ENCODE results near the gene BBOX1.

The BBOX1 gene

DNA sequence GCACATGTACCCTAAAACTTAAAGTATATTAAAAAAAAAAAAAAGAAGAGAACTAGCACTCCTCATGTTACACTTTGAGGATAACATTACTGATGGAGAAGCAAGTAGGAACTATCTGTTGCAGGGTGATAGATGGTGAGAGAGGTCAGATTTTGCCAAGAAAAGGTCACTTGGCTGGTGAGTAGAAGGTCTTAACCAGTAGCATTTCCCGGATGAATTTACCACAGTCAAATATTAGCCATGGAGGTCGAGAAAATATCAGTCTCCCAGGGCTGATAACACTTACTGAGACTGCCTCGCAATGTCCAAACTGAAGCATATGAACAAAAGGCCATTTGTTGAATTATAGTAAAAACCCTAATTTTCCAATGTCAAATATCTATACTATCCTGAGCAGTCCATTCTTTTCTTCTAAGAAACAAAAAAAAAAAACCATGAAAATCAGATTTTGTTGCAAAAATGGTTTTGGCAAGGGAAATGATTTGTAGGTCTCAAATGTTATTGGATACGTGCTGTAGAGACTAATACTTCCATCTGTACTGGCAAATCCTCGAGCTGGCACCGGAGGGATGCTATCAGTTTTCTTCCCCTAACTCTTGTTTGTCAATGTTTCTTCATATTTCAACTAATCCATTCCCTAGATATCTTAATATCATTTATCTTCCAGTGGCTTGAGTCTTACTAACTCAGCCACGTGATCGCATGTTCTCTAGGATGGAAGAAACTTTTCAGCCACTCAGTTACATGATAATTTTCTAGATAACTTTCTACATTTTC lies 14.5 kb upstream of the BBOX1 start:
- no peak for DNase-seq

DNA sequence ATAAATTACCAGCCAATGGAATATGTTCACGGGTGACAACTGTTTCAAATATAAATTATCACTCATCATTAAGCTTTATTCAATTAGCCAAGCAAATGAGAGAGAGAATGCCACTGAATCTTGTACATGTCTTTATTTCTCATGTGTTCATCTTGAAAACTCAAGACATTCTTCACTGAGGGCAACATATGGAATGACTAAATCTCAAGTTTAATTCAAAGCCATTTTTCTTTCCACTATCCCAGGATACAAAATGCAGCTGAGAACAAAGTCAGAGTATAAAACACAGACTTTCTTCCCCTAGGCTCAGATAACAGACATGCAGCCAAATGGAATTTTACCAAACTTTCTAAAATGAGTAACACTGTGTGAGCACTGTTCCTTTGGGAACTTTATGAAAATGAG lies 12.1 kb upstream of the BBOX1 start:
- DNase-seq = no peak

DNA sequence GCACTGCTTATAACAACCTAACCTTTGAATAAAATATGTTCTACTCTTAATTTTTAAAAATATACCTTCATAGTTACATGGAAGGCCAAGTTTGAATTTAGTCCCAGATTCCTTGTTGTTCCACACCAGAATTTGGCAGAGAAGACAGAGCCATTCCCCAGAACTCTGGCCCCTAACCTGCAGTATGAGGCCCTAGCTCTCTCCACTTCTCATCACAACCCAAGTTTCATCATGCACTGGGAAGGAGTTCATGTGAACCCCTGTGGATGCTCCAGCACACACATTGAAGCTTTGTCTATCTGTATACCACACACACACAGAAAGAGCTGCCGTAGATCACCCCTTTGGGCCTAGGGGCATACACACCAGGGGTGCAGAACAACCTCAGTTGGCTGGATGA lies 10.6 kb upstream of the BBOX1 start:
- no peak for DNase-seq

DNA sequence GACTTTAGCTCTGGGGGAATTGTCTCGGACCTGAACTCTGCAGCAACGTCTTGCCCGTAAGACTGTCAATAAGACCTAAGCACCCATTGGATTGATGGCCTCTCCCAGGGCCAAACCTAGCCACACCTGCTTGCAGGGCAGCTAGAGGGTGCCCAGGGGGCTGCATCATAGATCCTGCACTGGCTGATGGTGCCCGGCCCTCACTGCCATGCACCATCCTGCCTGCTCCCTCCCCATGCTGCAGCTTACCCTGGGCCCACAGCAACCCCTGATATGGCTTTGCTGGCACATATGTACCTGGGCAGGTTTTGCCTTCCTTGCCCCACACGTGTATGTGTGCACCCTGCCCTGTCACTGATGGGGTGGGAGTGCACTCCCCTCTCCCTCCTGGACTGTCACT lies 8.9 kb upstream of the BBOX1 start:
- DNase-seq = no peak

DNA sequence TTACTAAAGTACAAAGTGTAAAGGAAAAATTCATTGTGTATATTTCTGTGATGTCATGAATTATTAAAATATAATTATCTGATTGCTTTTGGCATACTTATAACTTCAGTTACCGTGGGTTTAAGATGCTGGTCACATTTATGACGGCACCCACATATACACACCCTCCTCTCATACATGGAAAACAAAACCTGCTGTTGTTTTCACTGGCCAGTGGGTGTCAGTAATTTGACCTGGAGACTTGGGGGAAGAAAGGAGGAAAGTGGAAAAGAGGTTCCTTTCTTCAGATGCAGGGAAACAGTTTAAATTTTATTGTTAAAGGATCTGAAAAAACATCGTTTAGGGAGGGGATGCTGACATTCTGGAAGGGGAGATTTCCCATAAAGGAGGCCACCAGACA lies 742 bp upstream of the BBOX1 start:
- DNase-seq = no peak

DNA sequence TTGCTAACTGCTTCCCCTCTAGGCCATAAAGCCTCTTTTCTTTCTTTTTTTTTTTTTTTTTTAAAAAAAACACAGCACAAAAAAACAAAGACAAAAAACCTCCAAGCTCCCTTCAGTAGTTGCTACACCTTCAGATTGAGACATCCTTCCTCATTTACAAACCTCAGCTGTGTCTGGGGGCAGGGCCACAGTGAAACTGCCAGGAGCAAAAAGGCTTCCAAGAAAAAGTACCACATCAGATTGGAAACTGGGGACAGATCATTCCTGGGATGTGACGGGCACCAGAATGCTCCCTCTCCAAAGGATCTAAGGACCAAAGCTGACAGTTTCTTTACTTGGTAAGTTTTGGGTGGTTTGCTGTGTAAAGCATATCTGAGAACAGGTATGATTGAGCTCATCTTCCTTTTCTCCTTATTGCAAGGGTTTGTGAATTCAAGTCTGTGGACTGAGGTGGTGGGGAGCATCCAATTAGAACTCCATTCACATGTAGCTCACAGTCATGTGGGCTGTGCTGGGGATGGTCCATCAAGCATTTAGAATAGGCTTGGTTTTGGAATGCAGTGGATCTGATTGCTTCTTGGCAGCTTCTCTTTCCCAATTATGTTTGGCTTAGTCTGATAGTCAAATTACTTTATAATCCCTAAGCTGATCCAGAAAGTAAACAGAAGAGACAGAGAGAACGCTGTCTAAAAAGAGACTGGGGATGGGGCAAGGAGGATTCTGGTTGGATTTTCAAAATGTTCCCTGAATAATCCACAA lies 705 bp downstream of the BBOX1 start:
- DNase-seq = no peak

DNA sequence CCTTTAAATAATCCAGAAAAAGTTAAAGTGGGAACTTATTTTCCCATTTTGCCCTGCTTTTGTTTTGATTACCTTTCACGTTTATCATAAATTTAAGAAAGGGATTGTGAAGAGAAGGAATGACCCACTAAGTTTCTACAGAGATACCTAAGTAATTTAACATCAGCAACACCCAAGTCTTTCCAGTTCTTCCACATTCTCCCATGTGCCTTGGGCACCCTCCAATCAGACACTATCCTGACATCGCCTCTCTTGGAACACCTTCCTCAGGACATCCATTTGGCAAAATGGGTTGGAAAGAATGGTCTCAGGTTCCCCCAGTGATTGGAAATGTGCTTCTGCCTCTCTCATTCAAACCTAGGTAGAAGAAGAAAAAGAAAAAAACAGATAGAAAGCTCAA lies 6.3 kb downstream of the BBOX1 start:
- DNase-seq = no peak

DNA sequence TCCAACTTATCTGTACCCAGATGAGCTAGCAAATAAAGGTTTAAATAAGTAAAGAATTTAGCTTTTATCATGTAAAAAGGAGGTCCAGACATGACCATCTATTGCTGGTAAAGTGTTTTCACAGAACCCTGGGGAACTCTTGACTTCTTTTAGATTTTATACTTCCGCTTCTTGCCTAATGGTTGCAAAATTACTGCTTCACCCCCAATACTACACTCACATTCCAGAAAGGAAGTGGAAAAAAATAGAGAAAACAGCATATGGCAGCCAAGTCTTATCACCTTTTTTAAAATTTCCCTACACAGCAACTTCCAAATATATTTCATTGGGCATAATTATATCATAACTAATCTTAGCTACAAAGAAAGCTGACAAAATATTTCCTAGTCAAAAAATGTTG lies 12.1 kb downstream of the BBOX1 start:
- DNase-seq = no peak

DNA sequence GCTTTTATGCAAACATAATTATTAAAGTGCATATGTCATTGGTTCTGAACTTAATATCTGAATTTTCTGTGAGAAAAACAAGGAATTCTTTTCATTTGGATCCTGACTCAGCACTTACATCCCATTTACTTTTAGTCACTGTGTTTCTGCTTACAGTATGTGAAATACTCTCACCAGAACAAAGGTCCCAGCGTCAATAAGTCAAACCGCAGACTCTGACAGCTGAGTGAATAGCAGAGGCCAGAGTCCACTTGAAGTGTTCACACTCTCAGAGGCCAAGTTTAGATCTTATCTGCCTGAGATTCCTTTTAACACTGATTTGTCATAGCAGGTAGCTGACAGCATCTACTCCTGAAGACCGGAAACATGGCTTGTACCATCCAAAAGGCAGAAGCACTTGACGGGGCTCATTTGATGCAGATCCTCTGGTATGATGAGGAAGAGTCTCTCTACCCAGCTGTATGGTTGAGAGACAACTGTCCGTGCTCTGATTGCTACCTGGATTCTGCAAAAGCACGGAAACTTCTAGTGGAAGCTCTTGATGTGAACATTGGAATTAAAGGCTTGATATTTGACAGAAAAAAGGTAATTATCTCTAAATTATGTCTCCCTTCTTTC lies 14.6 kb downstream of the BBOX1 start:
- DNase-seq = no peak

DNA sequence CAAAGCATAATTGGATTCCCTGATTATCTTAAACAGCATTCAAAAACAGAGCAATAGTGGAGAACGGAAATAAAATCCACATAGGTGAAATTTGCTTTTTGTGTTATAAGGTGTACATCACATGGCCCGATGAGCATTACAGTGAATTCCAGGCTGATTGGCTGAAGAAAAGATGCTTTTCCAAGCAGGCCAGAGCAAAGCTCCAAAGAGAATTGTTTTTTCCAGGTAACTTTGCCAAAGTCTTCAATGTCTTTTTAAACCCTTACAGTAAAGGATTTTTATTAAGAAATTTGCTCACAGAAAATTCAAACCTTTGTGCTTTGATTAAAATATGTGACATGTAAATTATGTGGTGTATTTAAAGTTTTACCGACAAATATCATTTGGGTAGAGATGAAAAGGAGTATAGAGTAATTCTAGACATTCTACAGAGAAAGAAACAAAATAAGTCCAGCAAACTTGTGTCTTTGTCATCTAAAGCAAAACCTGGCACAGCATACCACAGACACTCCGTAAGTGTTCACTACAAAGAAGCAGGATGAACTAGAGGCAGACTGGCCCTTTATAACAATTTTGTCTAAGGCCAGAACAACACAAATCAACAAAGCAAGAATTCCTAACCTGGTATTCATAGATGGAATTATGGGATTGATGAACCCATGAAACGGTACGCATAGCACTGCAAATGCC lies 16.6 kb downstream of the BBOX1 start:
- no peak for DNase-seq

DNA sequence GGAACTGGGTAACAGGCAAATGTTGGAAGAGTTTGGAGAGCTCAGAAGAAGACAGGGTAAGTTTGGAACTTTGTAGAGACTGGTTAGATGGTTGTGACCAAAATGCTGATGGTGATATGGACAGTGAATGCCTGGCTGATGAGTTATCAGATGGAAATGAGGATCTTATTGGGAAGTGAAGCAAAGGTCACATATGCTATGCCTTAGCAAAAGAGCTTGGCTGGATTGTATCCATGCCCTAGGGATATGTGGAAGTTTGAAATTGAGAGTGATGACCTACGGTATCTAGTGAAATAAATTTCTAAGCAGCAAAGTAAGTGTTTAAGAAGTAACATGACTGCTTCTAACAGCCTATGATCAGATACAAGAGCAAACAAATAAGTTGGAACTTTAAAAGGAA lies 17.8 kb downstream of the BBOX1 start:
- DNase-seq = no peak

DNA sequence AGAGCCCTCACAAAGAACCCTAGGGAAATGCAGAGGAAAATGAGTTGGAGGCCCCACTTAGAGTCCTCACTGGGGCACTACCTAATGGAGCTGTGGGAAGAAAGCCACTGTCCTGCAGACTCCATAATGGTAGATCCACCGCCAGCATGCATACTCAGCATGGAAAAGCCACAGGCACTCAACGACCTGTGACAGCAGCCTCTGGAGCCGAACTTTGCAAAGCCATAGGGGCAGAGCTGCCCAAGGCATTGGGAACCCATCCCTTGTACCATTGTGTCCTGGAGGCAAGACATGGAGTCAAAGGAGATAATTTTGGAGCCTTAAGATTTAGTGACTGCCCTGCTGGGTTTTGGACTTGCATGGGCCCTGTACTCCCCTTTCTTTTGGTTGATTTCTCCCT lies 18.8 kb downstream of the BBOX1 start:
- DNase-seq = no peak

DNA sequence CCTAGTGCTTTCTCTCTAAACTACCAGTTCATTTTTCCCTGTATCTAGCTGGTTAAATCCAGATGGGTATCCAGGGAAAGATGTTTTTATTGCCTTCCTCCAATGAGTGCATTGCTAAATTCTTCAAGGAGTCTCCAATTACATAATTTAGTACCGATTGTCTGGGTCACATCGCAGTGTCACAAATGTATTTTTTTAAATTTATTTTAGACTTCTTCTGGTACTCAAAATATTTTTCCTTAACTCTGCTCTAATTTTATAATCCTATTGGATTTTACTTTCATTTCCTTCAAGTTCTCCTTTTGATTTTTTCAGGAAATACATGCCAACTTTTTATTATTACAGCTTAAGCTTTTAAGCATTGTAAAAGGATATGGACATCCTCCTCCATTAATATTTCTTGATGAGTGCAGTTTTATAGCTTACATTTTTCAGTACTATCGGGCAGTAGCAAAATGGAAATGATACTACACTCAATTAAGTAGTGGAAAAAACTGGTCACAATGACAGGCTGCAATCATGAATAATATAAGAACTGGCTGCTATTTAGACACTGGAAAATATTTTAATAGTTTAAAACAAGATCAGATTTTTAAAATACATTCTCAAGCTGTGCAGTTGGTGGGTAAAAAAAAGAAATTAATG lies 20.3 kb downstream of the BBOX1 start:
- DNase-seq = no peak

DNA sequence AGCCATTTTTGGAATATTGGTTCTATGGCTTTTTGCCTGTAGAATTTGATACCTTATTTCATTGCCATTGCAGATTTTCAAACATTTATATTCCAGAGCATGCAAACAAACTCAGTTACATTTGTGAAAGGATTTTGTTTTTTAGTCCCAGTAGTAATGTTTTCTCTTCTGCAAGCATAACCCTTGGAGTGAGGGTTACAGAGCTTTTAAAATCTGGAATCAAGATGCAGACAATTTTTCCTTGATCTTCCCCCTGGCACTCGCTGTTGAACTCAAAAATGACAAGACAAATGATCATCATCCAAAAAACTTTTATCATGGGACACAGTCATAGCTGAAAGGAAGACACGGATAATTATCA lies 20.8 kb downstream of the BBOX1 start:
- no peak for DNase-seq

DNA sequence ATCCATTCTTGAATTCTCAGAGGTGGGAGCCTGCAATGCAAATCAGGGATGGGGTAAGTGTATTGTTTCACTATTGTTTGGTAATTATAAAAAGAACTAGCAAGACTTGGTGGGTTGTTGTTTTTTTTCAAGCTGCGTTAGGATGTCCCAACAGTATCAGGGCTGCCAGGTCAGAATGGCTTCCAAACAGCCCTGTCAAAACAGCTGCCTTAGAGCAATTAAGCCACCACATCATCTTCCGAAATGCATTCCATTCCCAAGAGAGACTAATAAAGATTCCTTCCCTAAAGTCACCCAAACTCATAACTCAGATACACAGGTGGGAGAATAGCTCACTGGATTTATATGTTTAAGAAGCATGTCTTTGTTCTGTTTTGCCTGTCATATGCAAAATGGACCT lies 23.5 kb downstream of the BBOX1 start:
- no peak for DNase-seq

DNA sequence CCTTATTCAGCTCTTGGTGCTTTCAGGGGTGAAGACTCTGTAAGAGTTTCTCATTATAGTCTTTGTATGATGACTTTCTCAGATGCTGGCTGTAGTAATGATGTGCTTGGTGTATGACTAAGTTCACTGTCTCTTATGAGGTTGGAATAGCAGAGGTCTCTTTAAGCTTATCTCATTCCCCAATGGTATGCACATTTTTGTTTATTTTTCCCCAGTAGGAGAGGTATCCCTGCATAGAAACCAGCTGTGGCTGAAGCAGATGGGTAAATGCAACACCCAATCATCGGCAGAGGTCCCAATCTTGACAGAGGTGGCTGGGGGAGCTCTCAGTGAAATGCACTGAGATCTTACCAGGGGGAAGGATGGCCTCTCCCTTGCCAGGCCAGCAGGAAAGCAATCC lies 34.6 kb downstream of the BBOX1 start:
- no peak for DNase-seq

DNA sequence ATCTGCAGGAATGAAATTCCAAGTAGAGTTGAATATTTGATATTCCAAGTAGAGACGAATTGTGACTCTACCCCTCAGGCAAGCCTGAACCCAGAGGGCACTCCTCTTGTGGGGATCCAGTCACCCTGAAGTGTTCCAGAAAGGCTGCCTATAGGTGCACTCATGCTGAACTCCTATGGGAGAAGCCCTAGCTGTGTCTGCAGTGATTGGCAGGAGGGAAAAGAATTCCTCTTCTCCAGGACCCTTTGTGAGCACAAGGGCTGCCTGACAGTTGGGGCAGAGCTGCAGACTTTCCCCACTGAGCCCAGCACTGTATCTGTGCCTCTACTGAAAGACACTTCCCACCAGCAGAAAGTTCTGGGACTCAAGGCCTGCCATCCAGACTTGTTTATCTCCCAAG lies 35.0 kb downstream of the BBOX1 start:
- no peak for DNase-seq

DNA sequence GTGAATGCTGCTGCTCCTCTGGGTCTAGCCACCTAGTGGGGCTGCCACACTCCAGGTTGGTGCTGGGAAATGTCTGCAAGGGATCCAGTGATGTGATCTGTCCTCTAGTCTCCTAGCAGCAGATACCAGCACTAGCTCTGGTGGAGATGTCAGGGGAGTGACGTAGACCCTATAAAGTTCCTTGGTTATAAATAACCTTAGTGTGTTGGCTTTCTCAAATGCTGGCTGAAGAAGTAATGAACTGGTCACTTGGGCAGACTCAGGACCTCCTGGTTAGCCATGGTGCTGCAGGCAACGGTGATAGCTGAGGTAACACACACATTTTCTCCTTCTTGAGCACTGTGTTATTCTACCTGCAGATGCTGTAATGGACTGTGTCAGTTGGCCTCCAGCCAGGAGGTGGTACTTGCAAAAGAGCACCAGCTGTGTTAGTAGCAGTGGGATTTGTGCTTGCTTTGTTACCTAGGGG lies 35.5 kb downstream of the BBOX1 start:
- DNase-seq = no peak

DNA sequence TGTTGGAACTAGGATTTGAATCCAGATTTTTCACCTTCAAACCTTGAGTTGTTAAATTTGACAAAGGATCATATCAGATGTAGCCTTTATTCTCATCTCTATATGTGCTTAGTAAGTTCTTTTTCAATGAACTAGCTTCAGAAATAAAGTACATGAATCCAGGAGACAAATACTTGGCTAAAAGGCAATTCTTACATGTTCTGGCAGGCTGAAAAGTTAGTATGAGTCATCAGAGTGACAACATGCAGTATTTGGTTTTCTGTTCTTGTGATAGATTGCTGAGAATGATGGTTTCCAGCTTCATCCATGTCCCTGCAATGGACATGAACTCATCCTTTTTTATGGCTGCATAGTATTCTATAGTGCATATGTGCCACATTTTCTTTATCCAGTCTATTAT lies 40.4 kb downstream of the BBOX1 start:
- no peak for DNase-seq

DNA sequence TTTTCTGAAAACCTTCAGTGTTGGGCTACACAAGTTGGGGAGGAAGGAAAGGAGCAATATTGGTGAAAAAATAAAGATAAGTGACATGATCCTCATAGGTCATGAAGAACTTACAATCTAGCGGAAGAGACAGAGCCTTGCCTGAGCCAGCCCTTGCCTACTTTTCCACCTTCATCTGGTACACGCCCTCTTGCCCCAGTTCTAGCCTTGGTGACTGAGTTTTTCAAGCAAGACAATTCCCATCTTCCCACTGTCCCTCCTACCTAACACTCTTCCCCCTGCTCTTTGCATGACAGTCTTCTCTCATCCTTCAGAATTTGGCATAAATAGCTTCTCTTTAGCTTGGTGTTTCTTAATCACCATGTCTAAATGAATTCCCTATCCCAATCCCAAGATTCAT lies 42.6 kb downstream of the BBOX1 start:
- DNase-seq = no peak

DNA sequence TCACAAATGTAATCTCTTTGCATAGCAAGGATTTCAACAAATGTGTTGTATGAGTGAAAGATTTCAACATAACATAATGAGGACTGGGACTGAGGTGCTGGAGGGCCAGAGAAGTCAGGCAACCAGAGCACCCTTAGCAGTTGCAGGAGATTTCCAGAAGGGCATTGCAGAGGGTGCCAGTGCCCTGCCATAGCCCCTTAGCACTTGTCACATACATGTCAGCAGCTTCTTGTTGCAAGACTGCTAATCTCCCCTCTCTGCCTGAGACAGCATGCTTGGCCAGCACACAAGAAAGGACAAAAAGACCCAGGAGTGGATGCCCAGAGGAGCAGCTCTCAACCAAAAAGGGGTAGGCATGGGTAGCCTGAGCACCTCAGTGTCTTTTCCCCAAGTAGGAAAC lies 43.2 kb downstream of the BBOX1 start:
- no peak for DNase-seq

DNA sequence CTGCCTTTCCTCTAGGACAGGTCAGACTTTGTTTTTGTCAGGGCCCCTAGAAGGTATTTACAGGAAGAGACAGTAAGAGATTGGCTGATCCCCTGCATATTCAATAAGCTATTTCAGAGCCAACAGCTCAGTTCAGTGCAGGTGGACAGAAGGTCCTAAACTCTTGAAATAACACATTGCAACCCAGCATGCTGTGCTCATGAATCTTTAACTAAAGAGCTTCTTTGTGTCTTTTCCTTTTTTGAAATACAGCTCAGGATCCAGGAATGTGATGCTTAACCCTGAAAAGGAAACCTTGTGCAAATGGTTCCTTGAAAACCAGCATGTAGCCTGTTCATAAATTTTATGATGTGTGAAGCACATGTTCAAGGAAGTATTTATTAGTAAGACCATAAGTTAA lies 43.9 kb downstream of the BBOX1 start:
- no peak for DNase-seq

DNA sequence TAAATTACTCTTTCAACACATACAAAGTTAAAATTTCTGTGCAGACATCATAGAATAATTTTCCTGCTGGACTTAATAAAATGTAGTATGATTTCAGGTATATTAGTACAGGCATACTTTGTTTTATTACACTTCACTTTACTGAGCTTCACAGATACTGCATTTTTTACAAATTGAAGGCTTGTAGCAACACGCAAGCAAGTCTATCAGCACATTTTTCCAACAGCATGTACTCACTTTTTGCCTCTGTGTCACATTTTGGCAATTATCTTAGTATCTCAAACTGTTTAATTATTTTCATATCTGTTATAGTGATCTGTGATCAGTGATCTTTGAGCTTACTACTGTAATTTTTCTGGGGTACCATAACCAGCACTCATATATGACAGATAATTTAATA lies 44.5 kb downstream of the BBOX1 start:
- DNase-seq = no peak
